ENCODE results near the gene TNS3.

- TF ChIP-seq CTCF (conservative IDR thresholded peaks at IDR 0.05): no peak
- TF ChIP-seq EZH2 (IDR thresholded peaks at IDR 0.05; ENCODE audit: low read depth): no peak
These were observed 10.0 kb upstream of the TNS3 start for GRCh38 chr7:47591655-47592572.
